Inferior parietal cortex (tissue), 1 donor: ENCODE measurements around the gene MUSTN1.

ENCODE experiments used
- DNase-seq: peaks from one replicate; pipeline ENCODE4 v3.0.0-alpha.2; 2016; ENCODE audit errors: extremely low spot score

The MUSTN1 gene

DNA sequence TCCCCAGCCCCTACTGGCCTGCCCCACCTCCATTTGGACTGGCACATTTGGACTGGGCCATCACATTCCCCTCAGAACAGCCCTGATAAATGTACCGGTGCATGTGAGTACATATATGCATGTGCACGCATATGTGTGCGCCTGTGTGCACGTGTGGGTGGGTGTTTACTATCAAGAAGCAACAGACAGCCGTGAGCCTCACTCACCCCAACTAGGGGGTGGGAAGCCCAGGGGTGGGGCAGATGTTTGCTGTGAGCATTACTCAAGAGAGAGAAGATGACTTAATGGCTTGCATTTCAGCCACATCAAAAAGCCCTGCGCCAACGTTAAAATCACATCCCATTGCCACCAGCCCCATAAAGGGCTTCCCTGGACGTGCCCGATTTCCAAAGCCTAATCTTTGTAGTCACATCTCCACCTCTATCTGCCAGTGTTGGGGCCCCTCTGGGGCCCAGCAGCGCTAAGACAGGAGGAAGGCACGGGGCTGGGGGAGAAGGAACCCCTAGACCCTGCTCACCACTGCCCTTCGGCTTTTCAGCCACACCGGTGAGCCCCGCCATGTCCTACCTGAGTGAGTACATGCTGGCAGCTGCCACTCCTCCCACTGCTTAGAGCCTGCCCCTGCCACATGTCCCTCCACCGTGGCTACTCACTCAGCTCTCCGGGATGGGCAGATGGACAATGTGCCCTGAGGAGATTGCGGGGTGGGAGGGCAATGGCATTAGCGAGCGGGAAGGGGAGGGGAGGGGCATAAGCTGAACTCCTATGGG is 29.4 kb downstream of the MUSTN1 start:
- DNase-seq: no peak

DNA sequence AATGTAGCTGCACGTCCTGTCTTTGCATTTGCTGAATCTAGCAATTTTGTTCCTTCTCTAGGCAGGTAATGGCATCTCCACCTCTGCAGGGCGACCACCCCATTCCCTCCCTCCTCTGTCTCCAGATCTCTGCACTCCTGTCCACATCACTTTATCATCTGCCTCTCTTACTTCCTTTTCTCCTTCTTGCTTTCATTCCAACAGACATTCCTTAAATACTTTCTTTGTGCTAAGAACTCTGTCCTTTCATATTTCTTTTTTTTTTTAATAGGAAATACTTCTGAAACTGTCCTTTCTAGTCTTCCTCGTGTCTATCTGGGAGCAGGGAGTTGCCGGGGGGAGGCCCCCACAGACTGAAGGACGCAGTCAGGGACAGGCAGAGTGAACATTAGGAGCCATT is 33.0 kb downstream of the MUSTN1 start:
- DNase-seq: no peak

DNA sequence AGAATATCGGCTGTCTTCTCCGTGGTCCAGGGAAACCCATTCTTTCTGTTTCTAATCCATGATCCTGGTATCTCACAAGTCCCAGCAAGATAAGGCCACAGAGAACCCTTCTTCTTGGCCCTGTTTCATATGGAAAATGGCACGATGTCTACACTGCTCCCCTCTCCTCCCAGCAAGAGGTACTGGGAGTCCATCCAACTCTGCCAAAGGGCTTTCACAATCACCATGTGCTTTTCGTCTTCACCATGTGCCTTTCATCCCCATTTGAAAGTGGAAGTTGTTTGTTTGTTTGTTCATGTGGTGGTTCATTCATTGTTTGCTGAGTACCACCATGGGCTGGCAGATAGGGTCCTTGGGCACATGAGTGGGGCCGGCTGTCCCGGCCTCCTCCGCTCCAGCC is 34.7 kb downstream of the MUSTN1 start:
- no peak for DNase-seq

DNA sequence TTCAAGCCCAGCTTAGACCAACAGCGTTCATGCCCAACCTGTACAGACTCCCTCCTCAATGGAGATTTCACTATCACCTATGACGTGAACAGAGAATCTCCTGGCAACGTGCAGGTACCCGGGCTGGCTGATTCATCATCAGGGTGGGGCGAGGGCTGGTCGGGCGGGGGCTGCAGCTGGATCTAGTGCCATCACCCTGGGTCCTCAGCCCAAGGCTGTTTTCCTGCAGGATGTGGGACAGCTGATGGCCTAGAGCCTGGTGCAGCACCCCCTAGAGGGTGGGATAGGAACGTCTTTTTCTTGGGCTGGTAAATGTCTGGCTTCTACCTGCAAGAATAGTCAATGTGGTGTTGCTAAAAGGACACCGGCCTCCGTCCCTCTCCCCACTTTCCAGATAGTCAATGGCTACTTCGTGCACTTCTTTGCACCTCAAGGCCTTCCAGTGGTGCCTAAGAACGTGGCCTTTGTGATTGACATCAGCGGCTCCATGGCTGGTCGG is 35.8 kb downstream of the MUSTN1 start:
- no peak for DNase-seq

DNA sequence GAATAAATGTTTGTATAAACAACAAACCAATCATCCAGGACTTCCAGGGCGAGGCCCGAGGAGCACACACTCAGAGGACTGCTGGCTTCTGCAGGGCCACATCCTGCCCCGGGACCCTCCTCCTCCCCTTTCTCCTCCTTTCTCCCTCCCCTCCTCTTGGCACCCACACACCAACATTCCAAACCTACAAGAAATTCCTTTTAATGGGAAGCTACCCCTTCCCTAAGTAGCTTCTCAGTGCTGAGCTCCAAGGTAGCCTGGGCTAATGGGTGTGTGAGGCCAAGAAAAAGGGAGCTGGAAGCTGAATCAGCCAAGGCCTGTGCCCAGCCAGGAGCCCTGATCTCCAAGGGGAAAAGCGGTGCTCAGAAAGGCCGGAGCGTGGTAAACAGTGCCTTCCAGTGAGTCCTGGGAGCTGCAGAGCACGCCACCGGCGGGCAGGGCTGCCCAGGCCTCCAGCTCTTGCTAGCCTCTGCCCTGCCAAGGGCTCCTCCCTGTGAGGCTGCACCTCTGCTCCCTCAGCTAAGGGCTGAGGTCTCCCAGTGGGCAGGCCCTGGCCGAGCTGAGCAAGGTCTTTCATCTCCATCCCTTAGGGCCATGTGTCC is 36.3 kb downstream of the MUSTN1 start:
- no peak for DNase-seq

DNA sequence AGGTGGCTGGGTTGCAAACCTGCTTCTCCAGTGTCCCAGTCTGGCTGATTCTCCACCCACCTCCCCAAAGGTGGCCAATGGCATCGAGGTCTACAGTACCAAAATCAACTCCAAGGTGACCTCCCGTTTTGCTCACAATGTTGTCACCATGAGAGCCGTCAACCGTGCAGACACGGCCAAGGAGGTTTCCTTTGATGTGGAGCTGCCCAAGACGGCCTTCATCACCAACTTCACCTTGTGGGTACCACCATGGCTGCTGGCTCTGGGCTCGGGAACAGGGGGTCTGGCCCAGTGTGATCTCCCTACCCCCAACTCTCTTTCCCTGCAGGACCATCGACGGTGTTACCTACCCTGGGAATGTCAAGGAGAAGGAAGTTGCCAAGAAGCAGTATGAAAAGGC is 38.4 kb downstream of the MUSTN1 start:
- DNase-seq: no peak

DNA sequence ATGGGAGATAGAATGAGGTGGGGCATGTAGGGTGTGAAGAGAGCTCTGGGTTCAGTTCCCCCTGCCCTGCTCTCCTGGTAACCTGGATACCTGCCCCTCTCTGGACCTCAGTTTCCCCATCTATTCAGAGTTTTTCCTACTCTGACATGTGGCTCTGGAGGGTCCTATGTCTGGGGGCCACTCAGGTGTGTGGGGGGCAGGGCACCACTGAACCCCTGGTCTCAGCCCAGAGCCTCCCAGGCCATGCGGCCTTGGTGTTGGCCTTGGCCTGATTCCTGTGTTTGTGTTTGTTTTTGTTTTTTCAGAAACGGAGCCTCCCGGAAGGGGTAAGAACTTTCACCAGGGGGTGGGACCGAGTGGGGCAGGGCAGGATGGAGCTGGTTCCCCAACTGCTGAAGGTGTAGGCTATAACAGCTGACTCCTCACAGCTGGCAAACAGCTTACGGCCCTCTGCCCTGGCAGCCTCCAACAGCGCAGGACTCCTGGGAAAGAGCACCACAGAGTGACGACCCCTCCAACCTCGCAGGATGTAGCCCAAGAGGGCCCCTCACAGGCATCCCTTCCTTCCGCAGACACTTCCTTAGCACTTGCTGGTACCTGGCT is 39.4 kb downstream of the MUSTN1 start:
- no peak for DNase-seq

DNA sequence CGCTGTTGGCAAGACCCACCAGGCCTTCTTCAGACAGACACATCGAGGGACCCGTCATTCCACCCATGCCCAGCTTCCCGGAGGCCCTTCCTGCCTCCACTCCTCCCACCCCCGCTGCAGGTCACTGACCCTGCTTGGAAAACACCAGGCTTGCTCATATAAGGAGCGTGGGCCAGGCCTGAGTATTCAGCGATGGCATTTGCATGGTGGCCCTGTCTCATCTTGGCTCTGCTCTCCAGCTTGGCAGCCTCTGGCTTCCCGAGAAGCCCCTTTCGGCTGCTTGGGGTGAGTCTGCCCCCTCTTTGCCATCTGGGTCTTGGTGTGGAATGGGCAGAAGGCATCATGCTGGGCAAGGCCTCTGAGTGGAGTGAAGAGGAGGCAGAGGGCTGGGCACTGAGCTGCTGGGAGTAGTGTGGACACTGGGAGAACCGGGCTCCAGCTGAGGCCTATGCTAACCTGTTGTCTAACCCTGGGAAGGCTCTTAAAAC is 40.2 kb downstream of the MUSTN1 start, which contains the start of gene ITIH3:
Gene ITIH3, plus strand, starts transcription at position 185 of the 488 bp plus-strand sequence. Its CDS starts 8 bp downstream, at position 193.
- DNase-seq: no peak

DNA sequence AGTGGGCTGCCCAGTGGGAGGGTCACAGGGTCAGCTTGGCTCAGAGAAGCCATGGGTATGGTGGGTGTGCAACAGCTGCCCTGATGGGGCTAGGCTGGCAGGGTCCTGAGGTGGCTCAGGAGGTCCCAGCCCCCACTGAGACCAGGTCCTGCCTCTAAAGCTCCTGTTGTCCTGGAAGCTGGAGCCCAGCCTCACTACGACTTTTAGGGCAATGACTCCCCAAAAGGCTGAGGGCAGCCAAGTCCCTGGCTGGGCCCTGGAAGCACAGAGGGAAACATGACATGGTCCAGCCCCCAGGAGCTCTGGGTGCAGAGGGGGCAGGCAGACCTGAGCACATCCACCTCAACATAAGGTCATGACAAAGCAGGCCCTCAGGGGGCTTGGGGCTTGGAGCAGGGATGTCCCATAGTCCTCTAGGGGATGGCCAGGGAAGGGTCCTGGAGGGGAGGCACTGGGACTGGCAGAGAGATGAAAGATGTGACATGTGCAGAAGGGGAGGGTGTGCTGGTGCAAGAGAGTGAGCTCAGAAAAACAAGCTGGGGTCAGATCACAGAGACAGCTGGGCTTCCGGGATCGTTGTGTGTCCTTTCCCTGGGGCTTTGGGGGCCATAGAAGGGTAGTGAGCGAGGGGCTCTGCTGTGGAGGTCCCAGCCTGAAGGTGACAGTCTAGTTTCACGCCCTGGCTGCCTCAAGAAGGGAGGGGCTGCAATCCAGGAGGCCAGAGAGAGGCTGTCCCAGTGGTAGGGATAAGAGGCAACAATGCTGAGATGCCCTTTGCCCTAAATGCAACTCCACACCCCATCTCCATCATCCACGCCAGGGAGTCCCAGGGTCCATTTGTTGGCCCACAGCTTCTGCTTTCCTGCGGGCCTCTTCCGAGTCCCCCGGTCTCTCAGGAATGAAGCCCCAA is 40.9 kb downstream of the MUSTN1 start:
- no peak for DNase-seq

DNA sequence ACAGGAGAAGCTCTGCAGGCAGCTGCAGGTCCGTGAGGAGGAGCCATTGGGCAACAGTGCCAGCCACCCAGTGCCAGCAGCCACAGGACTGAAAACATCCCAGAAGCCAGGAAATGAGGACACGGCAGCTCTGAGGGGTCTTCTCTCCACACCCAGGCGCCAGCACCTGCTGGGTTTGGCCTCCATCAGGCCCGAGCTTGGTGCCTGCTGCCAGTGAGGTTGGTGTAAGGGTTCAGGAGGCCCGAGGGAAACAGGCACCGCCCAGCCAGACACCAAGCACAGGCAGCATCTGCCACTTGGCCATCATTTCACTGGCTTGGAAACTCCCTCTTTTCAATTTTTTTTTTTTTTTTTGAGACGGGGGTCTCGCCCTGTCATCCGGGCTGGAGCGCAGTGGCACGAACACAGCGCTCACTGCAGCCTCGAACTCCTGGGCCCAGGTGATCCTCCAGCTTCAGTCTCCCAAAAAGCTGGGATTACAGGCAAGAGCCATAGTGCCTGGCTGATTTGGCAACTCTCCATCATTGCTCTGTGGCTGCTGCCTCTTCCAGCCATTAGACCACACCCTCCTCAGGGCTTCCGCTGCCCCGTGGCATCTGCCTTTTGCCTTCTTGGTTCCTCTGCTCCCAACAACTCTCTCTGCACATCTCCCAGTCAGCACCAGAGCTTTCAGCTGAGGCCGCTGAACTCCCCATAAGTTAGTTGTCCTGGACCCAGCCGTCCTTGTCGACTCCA is 41.7 kb downstream of the MUSTN1 start:
- DNase-seq: no peak

DNA sequence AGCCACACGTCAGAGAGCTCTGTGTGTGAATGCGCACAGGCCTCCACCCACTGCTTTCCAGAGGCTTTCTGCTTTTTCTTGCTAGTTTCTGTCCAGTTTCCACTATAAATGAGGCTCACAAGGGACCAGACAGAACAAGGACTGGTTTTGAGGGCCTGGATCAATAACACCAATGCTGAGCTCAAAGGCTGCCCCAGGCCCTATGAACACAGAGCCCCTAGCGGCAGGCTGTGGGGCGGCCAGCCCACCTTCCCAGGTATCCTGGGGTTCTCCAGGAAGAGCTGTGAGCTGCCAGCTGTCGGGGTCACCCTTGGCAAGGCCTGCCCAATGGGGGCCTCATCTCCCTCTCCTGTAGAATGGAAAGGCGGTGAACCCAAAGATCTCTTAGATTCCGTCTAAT is 42.4 kb downstream of the MUSTN1 start:
- DNase-seq: no peak

DNA sequence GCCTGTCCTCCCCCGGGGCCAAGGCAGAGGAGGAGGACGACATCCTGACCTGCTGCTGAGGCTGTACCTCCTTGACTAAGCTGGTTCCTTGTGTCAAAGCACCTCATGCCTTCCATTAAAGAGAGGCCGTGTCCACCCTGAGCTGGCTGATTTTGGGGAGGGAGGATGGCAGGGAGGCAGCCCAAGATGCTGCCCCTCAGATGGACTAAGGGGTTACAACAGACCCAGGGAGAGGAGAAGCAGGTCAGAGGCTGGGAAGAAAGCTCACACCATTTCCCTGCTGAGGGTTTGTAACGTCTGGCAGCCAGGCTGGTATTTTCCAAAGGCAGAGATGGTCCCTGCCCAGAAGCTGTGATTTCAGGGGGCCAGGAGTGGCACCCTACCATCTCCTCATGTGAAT is 42.9 kb downstream of the MUSTN1 start:
- no peak for DNase-seq

DNA sequence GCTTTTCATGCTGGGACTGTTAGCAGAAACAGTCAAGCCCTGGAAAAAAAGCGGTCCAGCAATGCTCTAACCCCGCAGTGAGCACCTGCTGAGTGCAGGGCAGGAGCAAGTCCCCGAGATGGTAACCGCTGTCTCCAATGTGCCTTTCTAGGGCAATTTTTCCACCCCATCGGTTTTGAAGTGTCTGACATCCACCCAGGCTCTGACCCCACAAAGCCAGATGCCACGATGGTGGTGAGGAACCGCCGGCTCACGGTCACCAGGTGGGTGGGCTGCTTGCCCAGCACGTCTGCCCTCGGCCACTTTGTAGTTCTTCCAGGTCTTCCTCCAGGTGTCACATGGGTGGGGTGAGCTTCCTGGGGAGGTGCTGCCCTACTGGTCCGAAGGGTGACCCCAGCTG is 43.5 kb downstream of the MUSTN1 start:
- no peak for DNase-seq

DNA sequence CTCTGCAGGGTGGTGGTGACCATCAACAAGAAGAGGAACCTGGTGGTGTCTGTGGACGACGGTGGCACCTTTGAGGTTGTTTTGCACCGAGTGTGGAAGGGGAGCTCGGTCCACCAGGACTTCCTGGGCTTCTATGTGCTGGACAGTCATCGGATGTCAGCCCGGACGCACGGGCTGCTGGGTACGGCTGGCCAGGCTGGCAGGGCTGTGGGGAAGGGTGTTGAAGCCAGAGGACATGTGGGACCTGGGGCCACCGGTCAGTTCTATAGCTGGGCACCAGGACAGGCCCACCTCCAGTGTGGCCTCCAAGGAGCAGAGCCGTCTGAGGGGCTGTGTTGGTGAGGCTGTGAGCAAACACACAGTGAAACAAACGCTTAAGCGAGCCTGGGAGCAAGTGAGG is 44.1 kb downstream of the MUSTN1 start:
- no peak for DNase-seq

DNA sequence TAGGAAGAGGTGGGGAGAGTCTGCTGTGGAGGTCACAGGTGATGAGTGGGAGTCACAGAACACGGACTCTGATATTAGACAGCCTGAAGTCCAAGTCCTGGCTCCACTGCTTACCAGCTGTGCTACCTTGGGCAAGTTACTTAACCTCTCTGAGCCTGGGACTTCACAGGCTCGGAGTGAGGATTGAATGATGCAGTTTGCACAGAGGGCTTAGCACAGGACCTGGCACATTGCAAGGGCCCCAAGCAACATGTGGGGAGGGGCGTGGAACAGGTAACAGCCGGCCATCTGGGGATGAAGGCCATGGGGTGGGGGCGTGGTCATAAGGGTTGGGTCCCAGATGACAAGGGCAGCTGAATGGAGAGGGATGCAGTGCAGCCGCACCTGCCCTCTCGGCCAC is 44.5 kb downstream of the MUSTN1 start:
- DNase-seq: no peak

DNA sequence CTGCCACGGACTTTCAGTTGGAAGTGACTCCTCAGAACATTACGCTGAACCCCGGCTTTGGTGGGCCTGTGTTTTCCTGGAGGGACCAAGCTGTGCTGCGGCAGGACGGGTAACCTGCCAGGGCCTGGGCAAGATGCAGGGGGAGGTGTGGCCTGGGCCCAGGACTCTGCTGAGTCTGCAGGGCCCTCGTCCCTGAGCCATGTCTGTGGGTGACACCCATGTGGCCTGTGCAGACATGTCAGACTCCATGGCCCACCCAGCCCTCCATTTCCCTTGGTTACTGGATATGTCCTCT is 45.1 kb downstream of the MUSTN1 start:
- DNase-seq: no peak

DNA sequence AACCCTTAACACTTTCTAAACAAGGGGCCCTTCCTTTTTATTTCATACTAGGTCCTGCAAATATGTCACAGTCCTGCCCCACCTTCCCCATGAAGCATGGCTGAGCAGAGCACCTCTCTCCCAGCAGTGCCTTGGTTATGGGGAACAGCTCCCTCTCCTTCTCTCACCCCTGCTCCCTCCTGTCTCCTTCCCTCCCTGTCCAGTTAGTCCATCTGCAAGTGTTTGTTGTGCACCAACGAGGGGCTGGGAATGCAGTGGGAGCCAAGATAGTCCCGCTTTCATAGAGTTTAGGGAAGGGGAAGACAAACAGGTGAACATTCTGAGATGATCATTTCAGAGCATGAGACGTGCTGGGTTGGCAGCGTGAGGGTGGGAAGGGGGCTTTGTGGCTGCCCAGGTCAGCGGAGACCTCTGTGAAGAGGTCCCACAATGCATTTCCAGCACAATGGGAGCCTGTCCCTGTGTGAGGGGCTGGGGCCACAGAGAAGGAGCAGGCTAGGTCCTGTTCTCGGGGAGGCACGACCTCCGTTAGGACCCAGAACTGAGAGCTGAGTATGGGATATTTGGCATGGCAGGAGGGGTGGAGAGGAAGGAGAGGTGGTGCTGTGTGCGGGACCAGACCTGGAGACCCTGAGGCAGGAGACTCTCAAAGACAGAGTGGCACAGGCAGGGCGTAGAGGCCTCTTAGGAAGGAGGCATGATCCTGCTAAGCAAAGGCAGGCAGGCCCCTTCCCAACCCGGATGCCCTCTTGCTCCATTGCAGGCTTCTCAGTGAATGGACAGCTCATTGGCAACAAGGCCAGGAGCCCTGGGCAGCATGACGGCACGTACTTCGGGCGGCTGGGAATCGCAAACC is 45.7 kb downstream of the MUSTN1 start:
- DNase-seq: no peak

DNA sequence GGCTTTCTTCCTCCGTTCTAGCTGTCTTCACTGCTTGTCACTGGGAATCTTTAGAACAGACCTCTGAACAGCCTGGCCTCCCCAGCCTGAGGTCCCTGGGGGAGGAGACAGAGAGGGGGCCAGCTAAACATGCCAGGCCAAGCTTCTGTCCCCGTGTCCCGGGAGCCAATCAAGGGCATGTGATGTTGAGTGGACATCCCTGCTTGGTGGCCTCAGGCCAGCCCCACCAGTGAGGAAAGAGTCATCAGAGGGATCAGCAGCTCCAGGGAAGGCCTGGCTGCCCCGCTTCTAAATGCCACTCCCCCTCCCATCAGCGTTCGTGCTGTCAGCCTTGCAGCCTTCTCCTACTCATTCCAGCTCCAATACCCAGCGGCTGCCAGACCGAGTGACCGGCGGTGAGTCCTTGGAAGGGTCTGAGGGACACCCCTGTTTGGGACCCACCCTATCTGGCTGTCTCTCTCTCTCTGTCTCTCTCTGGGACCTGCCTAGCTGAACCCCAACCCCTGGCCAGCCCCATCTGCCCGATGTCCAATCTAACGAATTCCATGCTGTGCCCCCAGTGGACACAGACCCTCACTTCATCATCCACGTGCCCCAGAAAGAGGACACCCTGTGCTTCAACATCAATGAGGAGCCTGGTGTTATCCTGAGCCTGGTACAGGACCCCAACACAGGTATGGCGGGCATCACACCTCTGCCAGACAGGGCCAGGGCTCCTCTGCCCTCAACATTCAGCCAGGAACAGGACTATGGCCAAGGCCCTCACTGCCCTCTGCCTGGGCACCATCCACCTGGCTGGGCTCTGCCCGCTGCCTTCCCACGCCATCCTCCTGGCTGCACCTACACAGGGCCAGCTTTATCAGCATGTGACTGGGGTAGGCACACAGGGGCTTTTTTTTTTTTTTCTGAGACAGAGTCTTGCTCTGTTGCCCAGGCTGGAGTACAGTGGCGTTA is 46.9 kb downstream of the MUSTN1 start:
- no peak for DNase-seq

DNA sequence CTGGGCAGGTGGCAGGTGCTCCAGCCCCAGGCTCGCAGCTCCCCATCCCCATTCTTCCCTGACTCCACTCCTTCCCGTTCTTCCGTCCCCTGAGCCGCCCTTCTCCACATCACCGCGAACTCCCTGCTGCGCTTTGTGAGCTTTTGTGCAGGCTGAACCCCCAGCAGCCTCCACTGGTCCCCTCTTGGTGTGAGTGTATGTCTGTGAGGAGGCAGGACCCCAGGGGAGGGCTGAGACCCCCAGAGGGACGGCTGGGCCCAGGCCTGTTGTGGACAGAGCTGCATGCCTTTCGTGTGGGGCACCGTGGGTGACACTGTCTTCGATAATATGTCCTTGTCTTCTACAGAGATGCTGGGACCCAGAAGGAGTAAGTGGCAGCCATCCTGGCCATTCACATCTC is 47.6 kb downstream of the MUSTN1 start:
- no peak for DNase-seq
